K562 (cell line): ENCODE measurements around the gene L3MBTL3. TPM values are rescaled to one million over a fixed set of nuclear protein-coding genes. Genes with fewer than 3 reads are reported as not detected.

Experiments used
- ARHGAP35 ChIP-seq: fragments of 450-650 bp; IDR thresholded peaks from 2 replicates; pipeline ENCODE4 v1.6.1; 2018; ENCODE audit not compliant: partially characterized antibody
- CEBPB ChIP-seq: fragments of 450-650 bp; IDR thresholded peaks from 2 replicates; pipeline ENCODE4 v1.6.1; 2016; ENCODE audit warnings: missing genetic modification characterization, missing compliant biosample characterization
- KAT8 ChIP-seq: fragments of 450-650 bp; IDR thresholded peaks from 2 replicates; pipeline ENCODE4 v1.6.1; 2016; ENCODE audit warnings: low read depth, mild to moderate bottlenecking
- MEF2A ChIP-seq: IDR thresholded peaks from 2 replicates; pipeline ENCODE4 v1.6.1; 2011; ENCODE audit warnings: low read depth, mild to moderate bottlenecking, low read length, moderate library complexity; ENCODE audit not compliant: control insufficient read depth
- MEF2D ChIP-seq: conservative IDR thresholded peaks from 2 replicates; pipeline ENCODE4 v1.6.1; 2016; ENCODE audit warnings: low read depth, missing genetic modification characterization, missing compliant biosample characterization
- PTTG1 ChIP-seq: fragments of 450-650 bp; IDR thresholded peaks from 2 replicates; pipeline ENCODE4 v1.6.1; 2016; ENCODE audit warnings: low read depth, mild to moderate bottlenecking, missing genetic modification characterization, missing compliant biosample characterization
- RBM39 ChIP-seq: fragments of 200-400 bp; formaldehyde crosslinking; optimal IDR thresholded peaks from 2 replicates; pipeline ENCODE3; 2018; ENCODE audit warnings: low read depth, low read length
- ZFP30 ChIP-seq: fragments of 250-450 bp; sonication (Bioruptor Pico); IDR thresholded peaks from 2 replicates; pipeline ENCODE4 v1.8.0; 2022; ENCODE audit warnings: moderate library complexity, mild to moderate bottlenecking, inconsistent platforms, borderline replicate concordance
- polyA plus RNA-seq, 8 experiments: library from polyadenylated mRNA; depleted of rRNA in 4 of 8; stranded (reverse) in 5 of 8; unstranded in 3 of 8; fragments of >200 nt; fragmentation: Nextera tagmentation in 2 of 8; fragmentation: Illumina TruSeq in 1 of 8; extraction: Ambion mirVana in 2 of 8; extraction: Trizol in 1 of 8; gene quantifications; 2 replicates each; pipeline versions ENCODE4 v1.2.1 to v1.2.3, GENCODE V29; 2011 to 2014; ENCODE audit warnings: inconsistent platforms in 1 of 8, missing spikeins in 1 of 8
- total RNA-seq, 7 experiments: library from RNA; depleted of rRNA in 6 of 7; stranded (reverse); fragments of >200 nt in 6 of 7; fragmentation: Illumina TruSeq in 2 of 7; extraction: Trizol in 2 of 7; gene quantifications; 2 replicates each; pipeline versions ENCODE4 v1.2.1 to v1.2.3, GENCODE V29; 2011 to 2021; ENCODE audit warnings: low replicate concordance in 1 of 7
- TF ChIP-seq, protein P1 (sequence below), 2 experiments: fragments of 450-650 bp in 1 of 2; sonication (generic) in 1 of 2; formaldehyde crosslinking in 1 of 2; IDR thresholded peaks in 1 of 2; conservative IDR thresholded peaks in 1 of 2; 2 replicates each; pipeline versions ENCODE4 v1.6.1 to v1.8.1; 2016 to 2023; ENCODE audit warnings: mild to moderate bottlenecking in 2 of 2, moderate library complexity in 2 of 2, inconsistent platforms in 1 of 2, missing genetic modification reagents in 1 of 2
- TF ChIP-seq, protein P2 (sequence below), 2 experiments: IDR thresholded peaks; 2 replicates each; pipeline ENCODE4 v1.6.1; 2012; ENCODE audit warnings: improper control_type of control experiment in 2 of 2, low read depth in 2 of 2, low read length in 2 of 2, borderline replicate concordance in 1 of 2
- TF ChIP-seq, protein P3 (sequence below): fragments of 250-450 bp; sonication (Bioruptor Pico); IDR thresholded peaks from 2 replicates; pipeline ENCODE4 v1.4.0; 2020
- TF ChIP-seq, protein P4 (sequence below): sonication (generic); formaldehyde crosslinking; IDR thresholded peaks from 2 replicates; pipeline ENCODE4 v1.8.0; 2022; ENCODE audit warnings: missing genetic modification reagents, mild to moderate bottlenecking, borderline replicate concordance

The L3MBTL3 gene
- total and polyA plus RNA-seq, 9 of the 15 experiments (the other 6 are each of a cell fraction or from before 2014, with no cell fraction given): 0.83 to 6.9 (median 5.4) TPM

DNA sequence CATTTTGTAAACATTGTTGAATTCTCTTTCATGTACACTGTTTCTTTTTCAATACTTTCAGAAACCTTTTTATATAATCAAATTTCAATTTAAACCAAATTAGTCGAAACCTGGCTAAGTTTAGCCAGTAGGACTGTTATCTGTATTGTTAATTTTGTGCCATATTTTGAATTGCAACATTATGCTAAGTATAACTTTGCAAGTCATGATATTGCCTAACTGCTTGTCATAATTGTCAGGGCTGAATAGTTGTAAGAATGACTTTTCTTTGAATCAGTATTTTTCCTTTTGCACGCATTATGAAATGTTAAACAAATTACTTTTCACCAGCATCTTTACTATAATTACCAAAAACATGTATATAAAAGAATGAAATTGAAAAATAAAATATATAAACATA lies 121.7 kb downstream of the L3MBTL3 start (continued):
- TF ChIP-seq KAT8 (no peak), ARHGAP35 (no peak), ZFP30 (CRISPR knock-in tag) (no peak), CEBPB (tag) (peak; percentile 96), MEF2A (peak; percentile 51; the same call in 1 of the 2 replicates), PTTG1 (tag) (no peak), RBM39 (no peak), MEF2D (peak; percentile 73; the same call in 1 of the 2 replicates)
- TF ChIP-seq, protein P1, sequence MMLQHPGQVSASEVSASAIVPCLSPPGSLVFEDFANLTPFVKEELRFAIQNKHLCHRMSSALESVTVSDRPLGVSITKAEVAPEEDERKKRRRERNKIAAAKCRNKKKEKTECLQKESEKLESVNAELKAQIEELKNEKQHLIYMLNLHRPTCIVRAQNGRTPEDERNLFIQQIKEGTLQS (IDR thresholded peaks at IDR 0.05): 0 out of 2 replicates have a peak, but pooled peaks have one; percentile 14
- TF ChIP-seq, protein P1 (CRISPR knock-in tag; conservative IDR thresholded peaks at IDR 0.05): no peak
- TF ChIP-seq, protein P2, sequence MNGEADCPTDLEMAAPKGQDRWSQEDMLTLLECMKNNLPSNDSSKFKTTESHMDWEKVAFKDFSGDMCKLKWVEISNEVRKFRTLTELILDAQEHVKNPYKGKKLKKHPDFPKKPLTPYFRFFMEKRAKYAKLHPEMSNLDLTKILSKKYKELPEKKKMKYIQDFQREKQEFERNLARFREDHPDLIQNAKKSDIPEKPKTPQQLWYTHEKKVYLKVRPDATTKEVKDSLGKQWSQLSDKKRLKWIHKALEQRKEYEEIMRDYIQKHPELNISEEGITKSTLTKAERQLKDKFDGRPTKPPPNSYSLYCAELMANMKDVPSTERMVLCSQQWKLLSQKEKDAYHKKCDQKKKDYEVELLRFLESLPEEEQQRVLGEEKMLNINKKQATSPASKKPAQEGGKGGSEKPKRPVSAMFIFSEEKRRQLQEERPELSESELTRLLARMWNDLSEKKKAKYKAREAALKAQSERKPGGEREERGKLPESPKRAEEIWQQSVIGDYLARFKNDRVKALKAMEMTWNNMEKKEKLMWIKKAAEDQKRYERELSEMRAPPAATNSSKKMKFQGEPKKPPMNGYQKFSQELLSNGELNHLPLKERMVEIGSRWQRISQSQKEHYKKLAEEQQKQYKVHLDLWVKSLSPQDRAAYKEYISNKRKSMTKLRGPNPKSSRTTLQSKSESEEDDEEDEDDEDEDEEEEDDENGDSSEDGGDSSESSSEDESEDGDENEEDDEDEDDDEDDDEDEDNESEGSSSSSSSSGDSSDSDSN (IDR thresholded peaks at IDR 0.05; ENCODE audit: borderline replicate concordance in 1 of 2, low read depth in 2 of 2, low read length in 2 of 2): no peak
- TF ChIP-seq, protein P3, sequence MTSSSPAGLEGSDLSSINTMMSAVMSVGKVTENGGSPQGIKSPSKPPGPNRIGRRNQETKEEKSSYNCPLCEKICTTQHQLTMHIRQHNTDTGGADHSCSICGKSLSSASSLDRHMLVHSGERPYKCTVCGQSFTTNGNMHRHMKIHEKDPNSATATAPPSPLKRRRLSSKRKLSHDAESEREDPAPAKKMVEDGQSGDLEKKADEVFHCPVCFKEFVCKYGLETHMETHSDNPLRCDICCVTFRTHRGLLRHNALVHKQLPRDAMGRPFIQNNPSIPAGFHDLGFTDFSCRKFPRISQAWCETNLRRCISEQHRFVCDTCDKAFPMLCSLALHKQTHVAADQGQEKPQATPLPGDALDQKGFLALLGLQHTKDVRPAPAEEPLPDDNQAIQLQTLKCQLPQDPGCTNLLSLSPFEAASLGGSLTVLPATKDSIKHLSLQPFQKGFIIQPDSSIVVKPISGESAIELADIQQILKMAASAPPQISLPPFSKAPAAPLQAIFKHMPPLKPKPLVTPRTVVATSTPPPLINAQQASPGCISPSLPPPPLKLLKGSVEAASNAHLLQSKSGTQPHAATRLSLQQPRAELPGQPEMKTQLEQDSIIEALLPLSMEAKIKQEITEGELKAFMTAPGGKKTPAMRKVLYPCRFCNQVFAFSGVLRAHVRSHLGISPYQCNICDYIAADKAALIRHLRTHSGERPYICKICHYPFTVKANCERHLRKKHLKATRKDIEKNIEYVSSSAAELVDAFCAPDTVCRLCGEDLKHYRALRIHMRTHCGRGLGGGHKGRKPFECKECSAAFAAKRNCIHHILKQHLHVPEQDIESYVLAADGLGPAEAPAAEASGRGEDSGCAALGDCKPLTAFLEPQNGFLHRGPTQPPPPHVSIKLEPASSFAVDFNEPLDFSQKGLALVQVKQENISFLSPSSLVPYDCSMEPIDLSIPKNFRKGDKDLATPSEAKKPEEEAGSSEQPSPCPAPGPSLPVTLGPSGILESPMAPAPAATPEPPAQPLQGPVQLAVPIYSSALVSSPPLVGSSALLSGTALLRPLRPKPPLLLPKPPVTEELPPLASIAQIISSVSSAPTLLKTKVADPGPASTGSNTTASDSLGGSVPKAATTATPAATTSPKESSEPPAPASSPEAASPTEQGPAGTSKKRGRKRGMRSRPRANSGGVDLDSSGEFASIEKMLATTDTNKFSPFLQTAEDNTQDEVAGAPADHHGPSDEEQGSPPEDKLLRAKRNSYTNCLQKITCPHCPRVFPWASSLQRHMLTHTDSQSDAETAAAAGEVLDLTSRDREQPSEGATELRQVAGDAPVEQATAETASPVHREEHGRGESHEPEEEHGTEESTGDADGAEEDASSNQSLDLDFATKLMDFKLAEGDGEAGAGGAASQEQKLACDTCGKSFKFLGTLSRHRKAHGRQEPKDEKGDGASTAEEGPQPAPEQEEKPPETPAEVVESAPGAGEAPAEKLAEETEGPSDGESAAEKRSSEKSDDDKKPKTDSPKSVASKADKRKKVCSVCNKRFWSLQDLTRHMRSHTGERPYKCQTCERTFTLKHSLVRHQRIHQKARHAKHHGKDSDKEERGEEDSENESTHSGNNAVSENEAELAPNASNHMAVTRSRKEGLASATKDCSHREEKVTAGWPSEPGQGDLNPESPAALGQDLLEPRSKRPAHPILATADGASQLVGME: no peak
- TF ChIP-seq, protein P4, sequence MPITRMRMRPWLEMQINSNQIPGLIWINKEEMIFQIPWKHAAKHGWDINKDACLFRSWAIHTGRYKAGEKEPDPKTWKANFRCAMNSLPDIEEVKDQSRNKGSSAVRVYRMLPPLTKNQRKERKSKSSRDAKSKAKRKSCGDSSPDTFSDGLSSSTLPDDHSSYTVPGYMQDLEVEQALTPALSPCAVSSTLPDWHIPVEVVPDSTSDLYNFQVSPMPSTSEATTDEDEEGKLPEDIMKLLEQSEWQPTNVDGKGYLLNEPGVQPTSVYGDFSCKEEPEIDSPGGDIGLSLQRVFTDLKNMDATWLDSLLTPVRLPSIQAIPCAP (CRISPR knock-in tag): no peak
